Progenitor cell of endocrine pancreas (in vitro differentiated cells): ENCODE results near the gene CCL22. TPM values are rescaled to one million over a fixed set of nuclear protein-coding genes. Genes with fewer than 3 reads are reported as not detected.

Source experiments
- DNase-seq: peaks from one replicate; pipeline ENCODE4 v3.0.0; 2021; ENCODE audit warnings: low spot score; ENCODE audit not compliant: unreplicated experiment
- H3K27ac Mint-ChIP-seq: 2 replicates; pipeline ENCODE4 v1.8.0; 2021; ENCODE audit warnings: mild to moderate bottlenecking, moderate library complexity, mixed read lengths
- H3K27me3 Mint-ChIP-seq: 2 replicates; pipeline ENCODE4 v1.8.0; 2021; ENCODE audit warnings: mixed read lengths
- H3K36me3 Mint-ChIP-seq: 2 replicates; pipeline ENCODE4 v1.8.0; 2022; ENCODE audit warnings: mixed read lengths; ENCODE audit not compliant: insufficient read depth
- H3K4me1 Mint-ChIP-seq: 2 replicates; pipeline ENCODE4 v1.8.0; 2021; ENCODE audit warnings: low read depth, mixed read lengths
- H3K4me3 Mint-ChIP-seq: 2 replicates; pipeline ENCODE4 v1.8.0; 2021; ENCODE audit warnings: low read depth, mild to moderate bottlenecking, moderate library complexity, mixed read lengths
- H3K9me3 Mint-ChIP-seq: 2 replicates; pipeline ENCODE4 v1.8.0; 2021; ENCODE audit warnings: low read depth, mixed read lengths
- total RNA-seq: library from RNA; stranded (reverse); gene quantifications from 2 replicates; pipeline ENCODE4 v1.2.1, GENCODE V29; 2021
- TF ChIP-seq, protein P1 (sequence below): fragments of 200-600 bp; sonication (generic); IDR thresholded peaks from one replicate; pipeline ENCODE4 v1.5.0; 2021; ENCODE audit warnings: antibody characterized with exemption, mild to moderate bottlenecking; ENCODE audit not compliant: unreplicated experiment

CCL22 gene
- total RNA-seq, 1 donor from 2014 or later: not detected

DNA sequence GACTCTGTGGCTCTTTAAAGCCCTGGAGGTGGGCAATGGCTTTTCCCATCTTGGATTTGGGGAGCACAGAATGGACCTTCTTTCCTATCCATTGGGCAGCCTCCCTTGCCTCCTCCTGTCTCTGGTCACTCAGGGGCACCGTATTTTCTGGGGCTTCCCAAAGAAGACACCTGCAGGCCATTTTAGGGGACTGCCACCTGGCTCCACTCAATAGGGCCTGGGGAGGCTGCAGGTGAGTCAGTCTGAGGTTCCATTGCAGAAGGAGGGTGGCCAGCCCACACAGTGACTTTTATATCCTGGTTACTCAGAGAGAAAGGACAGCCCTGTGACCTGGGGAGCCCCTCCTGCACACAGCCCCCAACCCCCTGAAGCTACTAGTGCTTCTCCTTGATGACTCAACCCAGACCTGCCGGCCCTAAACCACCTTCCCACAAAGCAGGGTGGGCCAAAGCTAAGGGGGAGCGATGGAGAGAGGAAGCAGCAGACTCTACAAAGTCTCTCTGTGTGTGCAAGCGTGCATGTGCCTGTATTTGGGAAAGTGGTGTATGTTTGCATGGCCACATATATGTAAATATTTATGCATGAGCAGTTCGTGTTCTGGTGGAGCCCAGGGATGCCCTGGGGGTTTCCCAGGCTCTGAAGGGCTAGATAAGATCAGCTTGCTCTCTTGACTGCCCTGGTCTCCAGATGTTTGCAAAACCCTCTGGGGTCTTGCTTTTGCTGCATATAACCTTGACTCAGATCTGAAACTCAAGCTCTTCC, 18.7 kb downstream of the CCL22 start:
- Mint-ChIP-seq H3K4me1 (peaks cover 18% of the 10 kb centered on the region), H3K27me3 (no peaks in the 10 kb centered on the region), H3K27ac (no peak overlapping the region), H3K9me3 (no peaks in the 10 kb centered on the region), H3K4me3 (no peak overlapping the region), H3K36me3 (no peaks in the 10 kb centered on the region)
- no peak for DNase-seq
- TF ChIP-seq, protein P1, sequence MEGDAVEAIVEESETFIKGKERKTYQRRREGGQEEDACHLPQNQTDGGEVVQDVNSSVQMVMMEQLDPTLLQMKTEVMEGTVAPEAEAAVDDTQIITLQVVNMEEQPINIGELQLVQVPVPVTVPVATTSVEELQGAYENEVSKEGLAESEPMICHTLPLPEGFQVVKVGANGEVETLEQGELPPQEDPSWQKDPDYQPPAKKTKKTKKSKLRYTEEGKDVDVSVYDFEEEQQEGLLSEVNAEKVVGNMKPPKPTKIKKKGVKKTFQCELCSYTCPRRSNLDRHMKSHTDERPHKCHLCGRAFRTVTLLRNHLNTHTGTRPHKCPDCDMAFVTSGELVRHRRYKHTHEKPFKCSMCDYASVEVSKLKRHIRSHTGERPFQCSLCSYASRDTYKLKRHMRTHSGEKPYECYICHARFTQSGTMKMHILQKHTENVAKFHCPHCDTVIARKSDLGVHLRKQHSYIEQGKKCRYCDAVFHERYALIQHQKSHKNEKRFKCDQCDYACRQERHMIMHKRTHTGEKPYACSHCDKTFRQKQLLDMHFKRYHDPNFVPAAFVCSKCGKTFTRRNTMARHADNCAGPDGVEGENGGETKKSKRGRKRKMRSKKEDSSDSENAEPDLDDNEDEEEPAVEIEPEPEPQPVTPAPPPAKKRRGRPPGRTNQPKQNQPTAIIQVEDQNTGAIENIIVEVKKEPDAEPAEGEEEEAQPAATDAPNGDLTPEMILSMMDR: no peak

DNA sequence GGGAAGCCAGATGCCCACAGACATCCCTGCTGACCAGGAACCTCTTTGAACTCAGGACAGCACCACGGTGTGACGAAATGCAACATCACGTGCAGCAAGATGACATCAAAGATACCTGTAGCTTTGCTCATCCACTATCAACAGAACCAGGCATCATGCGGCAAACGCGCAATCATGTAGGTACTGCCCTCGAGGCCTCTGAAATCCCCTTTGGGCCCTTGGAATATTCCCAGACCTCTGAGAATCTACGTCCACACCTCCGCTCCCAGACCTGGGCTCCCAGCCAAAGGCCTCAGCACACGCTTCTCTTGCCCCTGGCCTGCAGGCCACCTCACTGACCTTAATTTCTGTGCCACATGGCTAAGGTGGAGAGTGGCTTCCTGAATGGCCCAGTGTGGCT, 21.0 kb downstream of the CCL22 start:
- Mint-ChIP-seq H3K27me3 (no peaks in the 10 kb centered on the region), H3K36me3 (no peaks in the 10 kb centered on the region), H3K9me3 (no peaks in the 10 kb centered on the region), H3K4me1 (peaks cover 8% of the 10 kb centered on the region), H3K4me3 (no peak overlapping the region), H3K27ac (no peak overlapping the region)
- TF ChIP-seq, protein P1: no peak
- DNase-seq: no peak

DNA sequence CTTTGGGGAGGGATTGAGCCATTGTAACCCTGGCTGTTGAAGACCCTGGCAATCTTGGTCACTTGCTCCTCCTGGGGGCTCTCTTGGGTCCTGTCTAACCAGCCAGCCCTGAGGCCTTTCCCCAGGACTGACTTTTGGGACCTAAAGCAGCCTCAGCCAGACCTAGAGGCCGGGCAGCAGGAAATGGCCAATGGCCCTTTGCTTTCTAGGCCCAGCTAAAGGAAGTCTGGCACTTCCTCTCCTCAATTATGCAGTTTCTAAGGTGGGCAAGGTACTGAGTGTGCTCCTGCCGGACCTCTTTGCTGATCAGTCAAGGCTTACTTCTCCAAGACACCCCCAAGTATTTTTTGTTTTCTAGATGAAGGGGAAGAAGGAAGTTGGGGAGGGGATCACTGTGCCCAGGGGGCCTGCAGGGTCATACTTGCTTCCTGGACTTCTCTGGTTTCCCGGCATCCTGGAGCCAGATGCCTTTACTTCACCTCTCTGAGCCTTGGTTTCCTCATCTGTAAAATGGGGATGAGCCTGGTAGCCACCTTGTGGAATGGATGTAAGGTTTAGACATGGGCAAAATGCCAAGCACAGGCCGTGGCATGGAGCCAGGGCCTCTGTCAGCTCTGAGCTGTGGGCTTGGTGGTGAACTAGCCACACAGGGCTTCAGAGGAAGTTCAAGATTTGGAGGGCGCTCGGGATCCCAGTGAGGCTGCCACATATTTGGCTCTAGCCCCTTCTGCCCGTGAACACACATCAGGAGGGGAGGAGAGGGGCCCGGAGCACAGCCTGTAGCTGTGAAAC, 22.3 kb downstream of the CCL22 start:
- Mint-ChIP-seq H3K9me3 (no peaks in the 10 kb centered on the region), H3K36me3 (no peaks in the 10 kb centered on the region), H3K27ac (no peak overlapping the region), H3K27me3 (no peaks in the 10 kb centered on the region), H3K4me1 (peaks cover 8% of the 10 kb centered on the region), H3K4me3 (no peak overlapping the region)
- TF ChIP-seq, protein P1: no peak
- DNase-seq: no peak

DNA sequence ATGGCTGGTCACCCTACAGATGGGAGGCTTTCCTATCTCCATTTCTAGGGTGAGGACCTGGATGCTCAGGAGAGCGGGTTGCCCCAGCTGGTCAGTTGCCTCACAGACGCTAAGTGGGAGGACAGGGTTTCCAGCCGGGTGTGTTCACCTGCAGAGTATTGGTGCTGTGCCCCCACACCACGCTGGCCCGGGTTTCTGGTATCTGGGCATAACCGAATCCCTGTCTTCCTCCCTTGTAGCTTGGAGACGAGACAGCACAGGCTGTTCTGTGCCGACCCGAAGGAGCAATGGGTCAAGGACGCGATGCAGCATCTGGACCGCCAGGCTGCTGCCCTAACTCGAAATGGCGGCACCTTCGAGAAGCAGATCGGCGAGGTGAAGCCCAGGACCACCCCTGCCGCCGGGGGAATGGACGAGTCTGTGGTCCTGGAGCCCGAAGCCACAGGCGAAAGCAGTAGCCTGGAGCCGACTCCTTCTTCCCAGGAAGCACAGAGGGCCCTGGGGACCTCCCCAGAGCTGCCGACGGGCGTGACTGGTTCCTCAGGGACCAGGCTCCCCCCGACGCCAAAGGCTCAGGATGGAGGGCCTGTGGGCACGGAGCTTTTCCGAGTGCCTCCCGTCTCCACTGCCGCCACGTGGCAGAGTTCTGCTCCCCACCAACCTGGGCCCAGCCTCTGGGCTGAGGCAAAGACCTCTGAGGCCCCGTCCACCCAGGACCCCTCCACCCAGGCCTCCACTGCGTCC, 23.4 kb downstream of the CCL22 start:
- DNase-seq: no peak
- Mint-ChIP-seq H3K27ac (peak overlapping the region; percentile 37), H3K27me3 (peaks cover 4% of the 10 kb centered on the region), H3K4me1 (peaks cover 8% of the 10 kb centered on the region), H3K4me3 (no peak overlapping the region), H3K36me3 (no peaks in the 10 kb centered on the region), H3K9me3 (no peaks in the 10 kb centered on the region)
- TF ChIP-seq, protein P1: no peak
